RWPE1 (cell line): Measurements from ENCODE around the gene ASCL2.

ENCODE experiments used
- CTCF ChIA-PET: fragments of 350-600 bp; sonication (Branson Sonifier 250); formaldehyde crosslinking; extraction: SDS; loops from one replicate; lab custom pipeline; 2021; lab: Yijun Ruan, JAX
- POLR2A ChIA-PET: fragments of 400-600 bp; formaldehyde crosslinking; extraction: SDS; loops from one replicate; lab custom pipeline; 2020; ENCODE audit warnings: antibody characterized with exemption; ENCODE audit not compliant: low non-redundant PET; lab: Yijun Ruan, JAX
- DNase-seq: peaks from one replicate; pipeline ENCODE4 v3.0.0; 2012; ENCODE audit warnings: low spot score
- H3K27ac ChIP-seq: fragments of 450-650 bp; 2 replicates; pipeline ENCODE4 v1.5.1; 2017
- TF ChIP-seq, protein P1 (sequence below): fragments of 450-650 bp; conservative IDR thresholded peaks from 2 replicates; pipeline ENCODE4 v1.5.1; 2017; ENCODE audit warnings: low read depth, mild to moderate bottlenecking

Gene ASCL2

DNA sequence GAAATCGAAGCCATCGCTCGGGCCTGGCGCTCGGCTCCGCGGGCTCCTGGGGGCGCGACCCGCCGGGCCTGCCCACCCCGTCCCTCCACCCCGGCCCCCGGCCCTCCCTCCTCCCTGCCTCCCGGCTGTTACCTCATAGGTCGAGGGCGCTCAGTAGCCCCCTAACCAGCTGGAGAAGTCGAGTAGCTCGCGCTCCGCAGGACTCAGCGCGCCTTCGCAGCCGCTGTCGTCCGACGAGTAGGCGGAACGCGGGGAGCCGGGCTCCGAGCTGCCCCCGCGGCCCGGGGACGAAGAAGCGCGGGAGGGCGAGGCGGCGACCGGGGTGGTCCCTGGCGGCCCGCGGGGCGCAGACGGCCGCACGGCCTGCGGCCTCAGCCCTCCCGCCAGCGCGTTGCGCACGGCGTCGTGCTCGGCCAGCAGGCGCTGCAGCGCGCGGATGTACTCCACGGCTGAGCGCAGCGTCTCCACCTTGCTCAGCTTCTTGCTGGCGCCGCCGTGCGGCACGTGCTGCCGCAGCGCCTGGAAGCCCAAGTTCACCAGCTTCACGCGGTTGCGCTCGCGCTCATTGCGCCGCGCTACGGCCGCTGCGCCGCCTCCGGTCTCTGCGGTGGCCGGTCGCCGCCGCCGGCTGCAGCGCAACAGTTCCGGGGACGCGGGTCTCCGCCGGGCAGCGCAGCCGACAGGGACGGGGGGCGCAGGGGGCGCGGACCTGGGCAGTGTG lies 627 bp downstream of the ASCL2 start:
- ChIA-PET POLR2A (interaction anchor here (0.6 kb wide), 2 partner anchors 66 to 107 kb away, joined by 3 to 4 read pairs; no protein-coding TSS in a partner anchor), CTCF (interaction anchor here (0.5 to 1.4 kb wide), 12 partner anchors 9 to 717 kb away, joined by 3 to 7 read pairs (median 4); partner anchors contain the start of gene TSSC4)
- TF ChIP-seq, protein P1, sequence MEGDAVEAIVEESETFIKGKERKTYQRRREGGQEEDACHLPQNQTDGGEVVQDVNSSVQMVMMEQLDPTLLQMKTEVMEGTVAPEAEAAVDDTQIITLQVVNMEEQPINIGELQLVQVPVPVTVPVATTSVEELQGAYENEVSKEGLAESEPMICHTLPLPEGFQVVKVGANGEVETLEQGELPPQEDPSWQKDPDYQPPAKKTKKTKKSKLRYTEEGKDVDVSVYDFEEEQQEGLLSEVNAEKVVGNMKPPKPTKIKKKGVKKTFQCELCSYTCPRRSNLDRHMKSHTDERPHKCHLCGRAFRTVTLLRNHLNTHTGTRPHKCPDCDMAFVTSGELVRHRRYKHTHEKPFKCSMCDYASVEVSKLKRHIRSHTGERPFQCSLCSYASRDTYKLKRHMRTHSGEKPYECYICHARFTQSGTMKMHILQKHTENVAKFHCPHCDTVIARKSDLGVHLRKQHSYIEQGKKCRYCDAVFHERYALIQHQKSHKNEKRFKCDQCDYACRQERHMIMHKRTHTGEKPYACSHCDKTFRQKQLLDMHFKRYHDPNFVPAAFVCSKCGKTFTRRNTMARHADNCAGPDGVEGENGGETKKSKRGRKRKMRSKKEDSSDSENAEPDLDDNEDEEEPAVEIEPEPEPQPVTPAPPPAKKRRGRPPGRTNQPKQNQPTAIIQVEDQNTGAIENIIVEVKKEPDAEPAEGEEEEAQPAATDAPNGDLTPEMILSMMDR, result peak; percentile 68
- H3K27ac ChIP-seq, result peak overlapping the region; percentile 89
- peak; percentile 65 for DNase-seq

DNA sequence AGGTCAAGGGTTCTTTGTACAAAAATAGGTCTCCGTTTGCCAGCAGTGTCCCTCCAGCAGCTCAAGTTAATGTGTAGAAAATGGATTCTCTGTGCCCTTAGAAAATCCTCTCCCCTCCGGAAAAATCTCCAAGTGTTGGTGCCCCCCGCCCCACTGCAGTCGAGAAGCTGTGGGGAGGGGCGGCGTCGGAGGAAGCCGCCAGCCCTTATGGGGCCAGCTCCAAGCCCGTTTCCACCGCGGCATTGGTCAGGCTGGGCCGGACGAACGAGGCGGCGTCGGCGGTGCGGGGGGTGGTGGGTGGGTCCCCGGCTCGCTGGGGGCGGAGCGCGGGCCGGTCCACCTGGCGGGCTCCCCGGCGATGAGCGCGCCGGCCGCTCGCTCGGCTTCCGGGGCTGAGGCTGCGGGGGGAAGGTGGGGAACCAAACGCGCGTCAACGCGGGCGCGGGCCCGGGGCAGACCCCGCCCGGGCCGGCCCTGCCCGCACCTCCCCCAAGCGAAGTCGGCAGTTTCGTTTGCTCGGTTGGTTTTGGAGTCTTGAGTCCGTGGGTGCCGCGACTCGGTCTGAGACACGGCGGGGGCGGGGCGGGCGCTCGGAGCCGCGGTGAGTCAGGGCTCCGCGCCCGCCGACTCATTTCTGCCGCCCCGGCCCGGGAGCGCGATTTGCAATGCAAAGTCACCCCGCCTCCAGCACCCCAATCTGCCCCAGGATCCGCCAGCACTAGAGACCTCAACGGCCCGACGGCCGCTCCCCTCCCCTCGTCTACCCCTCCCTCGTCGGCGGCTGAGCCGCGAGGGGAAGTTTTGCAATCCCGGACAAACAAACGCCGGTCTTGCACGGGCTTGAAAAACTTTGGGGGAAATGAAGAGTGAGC lies 1.4 kb downstream of the ASCL2 start:
- CTCF ChIA-PET, result interaction anchor here (0.6 to 1.4 kb wide), 8 partner anchors 8 to 717 kb away, joined by 3 to 7 read pairs (median 5); partner anchors contain the start of gene TSSC4
- TF ChIP-seq, protein P1, result no peak
- H3K27ac ChIP-seq, result peak overlapping the region; percentile 89
- DNase-seq, result peak; percentile 73
- POLR2A ChIA-PET, result no interaction called here

DNA sequence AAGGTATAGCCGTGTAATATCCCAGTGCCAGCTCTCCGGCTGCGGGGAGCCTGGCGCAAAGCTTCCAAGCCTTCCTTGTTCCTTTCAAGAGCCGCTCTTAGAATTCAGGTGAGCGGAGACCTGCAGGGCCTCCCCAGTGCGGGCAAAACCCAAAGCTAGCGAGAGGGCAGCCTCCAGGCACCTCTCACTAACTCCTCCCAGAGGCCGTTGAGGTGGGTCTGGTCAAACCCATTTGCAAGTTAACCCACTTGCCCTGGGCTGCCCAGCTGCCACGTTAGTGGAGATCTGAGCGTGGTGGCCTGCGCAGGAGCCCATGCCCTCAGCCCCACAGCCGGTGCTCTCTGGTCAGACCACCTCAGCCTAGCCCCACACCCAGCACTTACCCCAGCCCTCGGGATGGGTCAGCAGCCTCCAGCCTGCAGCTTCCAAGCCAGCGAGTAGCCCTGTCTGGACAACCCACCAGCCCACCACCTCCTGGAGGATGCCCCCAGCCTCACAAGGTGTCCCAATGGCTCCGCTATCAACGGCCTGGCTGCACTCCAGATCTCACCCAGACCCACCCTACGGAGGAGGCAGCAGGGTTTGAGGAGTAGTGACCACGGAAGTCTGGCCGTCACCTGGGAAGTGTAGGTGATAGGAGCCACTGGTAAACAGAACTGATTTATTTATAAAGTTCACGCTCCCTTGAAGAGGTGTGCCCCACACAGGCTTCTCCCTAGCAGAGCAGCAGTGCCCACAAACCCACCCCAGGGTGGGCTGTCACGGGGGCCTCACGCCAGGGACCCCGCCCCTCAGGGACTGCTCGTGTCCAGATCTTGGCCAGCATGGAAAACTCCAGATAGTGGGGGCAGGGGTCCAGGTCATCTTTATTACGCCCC lies 2.3 kb downstream of the ASCL2 start:
- peak overlapping the region; percentile 89 for H3K27ac ChIP-seq
- no peak for DNase-seq
- TF ChIP-seq, protein P1, result no peak
- ChIA-PET CTCF (interaction anchor here (1.0 to 1.1 kb wide), 2 partner anchors 37 to 59 kb away, joined by 5 to 10 read pairs; no protein-coding TSS in a partner anchor), POLR2A (no interaction called here)

DNA sequence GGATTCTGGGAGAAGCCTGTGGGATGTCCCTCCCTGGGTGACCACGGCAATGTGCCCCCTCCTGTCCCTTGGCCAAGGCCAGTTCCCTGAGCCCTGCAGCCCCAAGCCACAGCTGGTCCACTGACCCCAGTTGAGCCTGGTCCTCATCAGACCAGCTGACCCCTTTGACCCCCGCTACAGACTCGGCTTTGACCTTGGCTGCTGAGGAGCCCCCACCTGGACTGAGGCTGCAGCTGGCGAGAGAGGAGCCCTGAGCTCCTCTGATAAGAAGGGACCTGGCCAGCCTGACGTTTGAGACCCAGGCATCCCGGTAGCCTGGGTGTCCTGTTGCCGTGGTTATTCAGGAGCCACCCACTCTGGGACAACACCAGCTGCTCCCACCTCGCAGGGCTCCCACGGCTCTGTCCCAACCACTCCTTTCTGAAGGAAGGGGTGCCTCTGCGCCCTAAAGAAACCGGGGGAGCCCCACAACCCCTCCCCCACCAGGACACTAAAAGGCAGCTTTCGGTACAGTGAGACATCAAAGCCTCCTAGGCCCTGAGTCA lies 3.0 kb downstream of the ASCL2 start:
- peak overlapping the region; percentile 89; the same call in 1 of the 2 replicates for H3K27ac ChIP-seq
- TF ChIP-seq, protein P1, result no peak
- DNase-seq, result no peak
- POLR2A ChIA-PET, result no interaction called here
- CTCF ChIA-PET, result interaction anchor here (0.6 to 1.1 kb wide), 4 partner anchors 38 to 219 kb away, joined by 3 to 10 read pairs (median 4); no protein-coding TSS in a partner anchor

DNA sequence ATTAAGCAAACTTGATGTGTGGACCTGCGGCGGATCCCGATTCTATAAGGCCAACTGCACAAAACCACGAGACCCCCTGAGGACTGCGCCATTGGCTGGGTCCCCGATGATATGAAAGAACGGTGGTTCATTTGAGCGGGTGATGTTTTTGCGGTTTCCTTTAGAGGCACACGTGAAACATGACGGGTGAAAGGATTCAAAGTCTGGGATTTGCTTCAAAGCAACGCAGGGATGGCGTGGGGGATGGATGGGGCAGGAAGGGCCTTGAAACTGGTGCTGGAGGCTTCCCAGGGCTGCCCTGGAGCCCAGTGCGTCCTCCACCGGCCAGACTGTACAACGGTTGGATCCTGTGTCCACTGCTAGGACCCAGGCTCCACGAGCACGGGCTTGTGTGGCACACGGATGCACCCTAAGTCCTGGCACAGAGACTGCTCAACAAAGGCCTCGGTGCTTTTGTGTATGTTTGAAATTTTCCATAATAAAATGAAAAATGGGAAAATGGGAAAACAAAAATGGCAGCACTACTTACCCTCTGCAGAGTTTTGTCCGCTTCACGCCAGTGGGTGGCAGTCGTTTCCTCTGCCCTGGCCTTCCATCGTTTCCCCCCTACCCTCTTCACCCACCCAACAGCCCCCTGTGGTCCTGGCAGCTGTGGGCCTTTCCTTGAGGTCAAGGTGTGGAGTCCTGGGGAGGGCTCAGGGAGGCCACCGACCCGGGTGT lies 3.6 kb downstream of the ASCL2 start:
- CTCF ChIA-PET, result interaction anchor here (0.6 to 1.1 kb wide), 3 partner anchors 51 to 220 kb away, joined by 3 to 10 read pairs (median 3); no protein-coding TSS in a partner anchor
- H3K27ac ChIP-seq, result 0 out of 2 replicates have a peak overlapping the region, but pooled peaks have one; percentile 10
- TF ChIP-seq, protein P1, result no peak
- POLR2A ChIA-PET, result no interaction called here
- no peak for DNase-seq
